Common myeloid progenitor, CD34-positive (primary cell): ENCODE results near the gene RPS19.

Experiments
- CTCF ChIA-PET: fragments of 350-600 bp; sonication (Branson Sonifier 250); formaldehyde crosslinking; loops from one replicate; lab custom pipeline; 2021; ENCODE audit warnings: antibody characterized with exemption; lab: Charles Lee
- POLR2A ChIA-PET: fragments of 350-600 bp; sonication (Branson Sonifier 250); formaldehyde crosslinking; loops from one replicate; lab custom pipeline; 2021; ENCODE audit warnings: antibody characterized with exemption; lab: Charles Lee
- DNase-seq, 3 donors: peaks; one replicate each; pipeline versions ENCODE4 v3.0.0 to v3.0.0-alpha.2; 2013
- H3K27ac ChIP-seq, 2 experiments: 1 replicate in 1 of 2; 2 replicates in 1 of 2; pipeline ENCODE4 v1.7.0; 2013; ENCODE audit warnings: inconsistent platforms in 2 of 2, low read length in 2 of 2, mild to moderate bottlenecking in 2 of 2, low read depth in 1 of 2, moderate library complexity in 1 of 2; ENCODE audit not compliant: severe bottlenecking in 2 of 2, insufficient read depth in 1 of 2, poor library complexity in 1 of 2
- H3K27me3 ChIP-seq, 5 experiments: replicated peaks in 2 of 5; 1 replicate in 3 of 5; 2 replicates in 2 of 5; pipeline versions ENCODE4 v1.6.1 to v1.7.0; 2013; ENCODE audit warnings: low read length in 4 of 5, mild to moderate bottlenecking in 2 of 5, moderate library complexity in 2 of 5, inconsistent platforms in 1 of 5; ENCODE audit not compliant: insufficient read depth in 5 of 5, control insufficient read depth in 4 of 5
- H3K36me3 ChIP-seq, 4 experiments: 1 replicate in 2 of 4; 2 replicates in 2 of 4; pipeline versions ENCODE4 v1.6.1 to v1.7.0; 2013; ENCODE audit warnings: low read length in 3 of 4, control low read depth in 1 of 4, mild to moderate bottlenecking in 1 of 4; ENCODE audit not compliant: control insufficient read depth in 4 of 4, insufficient read depth in 4 of 4
- H3K4me1 ChIP-seq, 4 experiments: 1 replicate in 3 of 4; 2 replicates in 1 of 4; pipeline versions ENCODE4 v1.6.1 to v1.7.1; 2013; ENCODE audit warnings: low read length in 3 of 4, mild to moderate bottlenecking in 3 of 4, control low read depth in 1 of 4, inconsistent platforms in 1 of 4, moderate library complexity in 1 of 4; ENCODE audit not compliant: control insufficient read depth in 4 of 4, insufficient read depth in 4 of 4; ENCODE audit errors: control extremely low read depth in 1 of 4
- H3K4me3 ChIP-seq, 7 experiments: 1 replicate in 4 of 7; 2 replicates in 3 of 7; pipeline versions ENCODE4 v1.5.1 to v1.7.0; 2013; ENCODE audit warnings: mild to moderate bottlenecking in 7 of 7, low read length in 6 of 7, moderate library complexity in 6 of 7, inconsistent platforms in 2 of 7, low read depth in 2 of 7, control low read depth in 1 of 7; ENCODE audit not compliant: insufficient read depth in 4 of 7, control insufficient read depth in 1 of 7; ENCODE audit errors: extremely low read depth in 1 of 7
- H3K9me3 ChIP-seq, 5 experiments: 1 replicate in 4 of 5; 2 replicates in 1 of 5; pipeline versions ENCODE4 v1.6.1 to v1.7.1; 2013; ENCODE audit warnings: low read length in 4 of 5, mild to moderate bottlenecking in 2 of 5, inconsistent platforms in 1 of 5, low read depth in 1 of 5, moderate library complexity in 1 of 5; ENCODE audit not compliant: control insufficient read depth in 4 of 5, insufficient read depth in 2 of 5; ENCODE audit errors: control extremely low read depth in 1 of 5
- WGBS: methylation state at CpG from one replicate; pipeline ENCODE4 v1.1.5; 2013; ENCODE audit not compliant: insufficient coverage; 5-methylcytosine and 5-hydroxymethylcytosine counted together

Gene RPS19

DNA sequence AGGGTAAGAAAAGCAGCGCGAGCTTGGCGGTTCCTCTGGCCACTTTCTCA, 15.2 kb upstream of the RPS19 start, which contains the start of gene DMRTC2:
TSS of gene DMRTC2 (plus strand) at position 42 of the 50 bp plus-strand sequence. CDS start 2,387 bp downstream, outside the sequence.
- Histone ChIP-seq H3K4me3 (no peak within 1 kb of the TSS), H3K4me1 (peaks cover 0 to 5% (median 0%) of the 10 kb centered on the region in 4 experiments), H3K27ac (no peak within 1 kb of the TSS), H3K36me3 (no peaks in the 10 kb centered on the region), H3K27me3 (peaks cover 0 to 3% (median 0%) of the 10 kb centered on the region in 5 experiments), H3K9me3 (no peaks in the 10 kb centered on the region)
- ChIA-PET CTCF (no interaction called here), POLR2A (no interaction called here)
- 100% methylated on average over 3 of the region's 3 CpGs for WGBS
- no peak for DNase-seq

DNA sequence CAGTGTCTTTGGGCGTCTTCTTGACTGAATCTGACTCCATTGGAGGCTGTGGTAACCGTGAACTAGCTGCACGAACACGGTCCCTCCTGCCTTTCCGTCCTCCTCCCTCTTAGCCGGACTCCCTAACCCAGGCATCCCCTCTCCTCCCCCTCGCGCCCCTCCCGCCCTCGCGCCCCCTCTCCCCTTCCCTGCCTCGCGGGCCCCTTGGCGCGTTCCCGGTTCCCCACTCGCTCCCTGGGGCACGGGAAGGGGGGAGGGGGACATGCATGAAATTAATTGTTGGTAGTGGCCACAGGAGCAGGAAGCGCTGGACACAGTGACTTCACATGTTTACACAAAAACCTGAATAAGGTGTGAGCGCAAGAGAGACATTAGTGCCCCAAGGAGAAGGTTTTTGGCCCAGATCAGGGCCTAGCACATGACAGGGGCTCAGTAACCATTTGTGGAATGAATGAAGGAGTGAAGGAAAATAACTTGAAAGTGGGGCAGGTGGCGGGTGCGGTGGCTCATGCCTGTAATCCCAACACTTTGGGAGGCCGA, 14.9 kb upstream of the RPS19 start:
- POLR2A ChIA-PET = no interaction called here
- Histone ChIP-seq H3K4me3 (no peak overlapping the region), H3K36me3 (no peaks in the 10 kb centered on the region), H3K9me3 (no peaks in the 10 kb centered on the region), H3K27ac (no peak overlapping the region), H3K27me3 (peaks cover 0 to 4% (median 0%) of the 10 kb centered on the region in 5 experiments), H3K4me1 (peaks cover 0 to 5% (median 0%) of the 10 kb centered on the region in 4 experiments)
- DNase-seq = no peak
- CTCF ChIA-PET = no interaction called here
- WGBS = 97% methylated on average over 11 of the region's 23 CpGs

DNA sequence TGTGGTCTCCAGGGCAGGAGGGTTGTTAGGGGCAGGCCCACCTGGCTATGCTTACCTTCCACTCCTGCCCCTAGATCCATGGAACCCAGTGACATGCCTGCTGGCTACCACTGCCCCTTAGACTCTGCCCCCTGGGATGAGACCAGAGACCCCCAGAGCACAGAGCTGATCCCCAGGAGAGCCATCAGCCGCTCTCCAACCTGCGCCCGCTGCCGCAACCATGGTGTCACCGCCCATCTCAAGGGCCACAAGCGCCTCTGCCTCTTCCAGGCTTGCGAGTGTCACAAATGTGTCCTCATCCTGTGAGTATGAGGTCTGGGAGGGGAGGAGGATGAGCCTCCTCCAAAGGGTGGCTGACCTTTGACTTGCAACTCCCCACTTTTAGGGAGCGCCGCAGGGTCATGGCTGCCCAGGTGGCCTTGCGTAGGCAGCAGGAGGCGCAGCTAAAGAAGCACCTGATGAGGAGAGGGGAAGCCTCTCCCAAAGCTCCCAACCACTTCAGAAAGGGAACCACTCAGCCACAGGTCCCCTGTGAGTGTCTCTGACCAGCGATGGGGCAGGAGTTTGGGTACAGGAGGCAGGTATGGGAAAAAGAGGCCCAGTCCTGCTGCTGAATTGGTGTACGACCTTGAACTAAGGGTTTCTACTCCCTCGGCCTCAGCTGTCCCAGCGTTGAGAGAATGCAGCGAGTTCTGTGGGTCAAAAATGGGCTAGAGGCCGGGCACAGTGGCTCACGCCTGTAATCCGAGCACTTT, 12.5 kb upstream of the RPS19 start:
- Histone ChIP-seq H3K27me3 (peaks cover 0 to 4% (median 0%) of the 10 kb centered on the region in 5 experiments), H3K4me3 (no peak overlapping the region), H3K27ac (no peak overlapping the region), H3K36me3 (no peaks in the 10 kb centered on the region), H3K9me3 (no peaks in the 10 kb centered on the region), H3K4me1 (peaks cover 0 to 5% (median 0%) of the 10 kb centered on the region in 4 experiments)
- CTCF ChIA-PET = interaction anchor here (4.5 kb wide), 1 partner anchor 11 kb away, joined by 22 read pairs; no protein-coding TSS in a partner anchor
- WGBS = 96% methylated on average over 12 of the region's 19 CpGs
- no peak for DNase-seq
- POLR2A ChIA-PET = interaction anchor here (0.6 kb wide), 1 partner anchor 11 kb away, joined by 4 read pairs; no protein-coding TSS in a partner anchor

DNA sequence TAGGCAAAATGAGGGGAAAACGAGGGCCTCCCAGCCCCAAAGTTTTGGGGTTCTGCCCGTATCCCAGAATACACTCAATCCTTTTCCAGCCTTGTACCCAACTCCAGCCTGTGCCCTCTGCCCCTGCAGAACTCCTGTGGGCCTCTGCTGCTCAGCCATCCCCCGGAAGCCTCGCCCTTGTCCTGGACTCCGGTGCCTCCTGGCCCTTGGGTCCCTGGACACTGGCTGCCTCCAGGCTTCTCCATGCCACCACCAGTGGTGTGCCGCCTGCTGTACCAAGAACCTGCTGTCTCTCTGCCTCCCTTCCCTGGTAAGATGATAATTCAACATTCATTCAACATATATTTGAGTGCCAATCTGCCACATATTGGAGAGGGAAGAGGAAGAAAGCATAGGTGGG, 11.4 kb upstream of the RPS19 start:
- H3K27me3 ChIP-seq = peaks cover 0 to 5% (median 0%) of the 10 kb centered on the region in 5 experiments
- H3K4me3 ChIP-seq = no peak overlapping the region
- 94% methylated on average over 5 of the region's 6 CpGs for WGBS
- H3K36me3 ChIP-seq = no peaks in the 10 kb centered on the region
- DNase-seq = no peak
- no peak overlapping the region for H3K27ac ChIP-seq
- ChIA-PET POLR2A (no interaction called here), CTCF (interaction anchor here (4.5 kb wide), 1 partner anchor 12 kb away, joined by 22 read pairs; no protein-coding TSS in a partner anchor)
- H3K4me1 ChIP-seq = peaks cover 0 to under 1% (median 0%) of the 10 kb centered on the region in 4 experiments
- no peaks in the 10 kb centered on the region for H3K9me3 ChIP-seq

DNA sequence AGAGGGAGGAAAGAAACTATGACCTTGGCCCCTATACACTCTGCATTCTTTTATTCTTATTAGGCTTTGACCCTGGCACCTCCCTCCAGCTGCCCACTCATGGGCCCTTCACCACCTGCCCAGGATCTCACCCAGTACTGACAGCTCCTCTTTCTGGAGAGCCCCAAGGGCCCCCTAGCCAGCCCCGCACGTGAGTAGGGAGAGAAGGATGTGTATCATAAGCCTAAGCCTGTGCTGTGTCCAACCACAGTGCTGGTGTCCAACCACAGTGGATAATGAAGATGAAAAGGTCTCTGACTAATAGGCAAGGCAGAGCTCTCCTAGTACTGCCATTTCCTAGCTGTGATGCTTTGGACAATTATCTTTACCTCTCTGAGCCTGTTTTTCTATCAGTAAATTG, 11.0 kb upstream of the RPS19 start:
- 100% methylated on average over 1 of the region's 2 CpGs for WGBS
- Histone ChIP-seq H3K9me3 (no peaks in the 10 kb centered on the region), H3K4me1 (peaks cover 0 to 3% (median 0%) of the 10 kb centered on the region in 4 experiments), H3K4me3 (no peak overlapping the region), H3K36me3 (no peaks in the 10 kb centered on the region), H3K27me3 (peaks cover 0 to 6% (median 0%) of the 10 kb centered on the region in 5 experiments), H3K27ac (no peak overlapping the region)
- DNase-seq = no peak
- ChIA-PET POLR2A (no interaction called here), CTCF (interaction anchor here (1.1 to 4.5 kb wide), 2 partner anchors 13 to 15 kb away, joined by 3 to 22 read pairs; no protein-coding TSS in a partner anchor)

DNA sequence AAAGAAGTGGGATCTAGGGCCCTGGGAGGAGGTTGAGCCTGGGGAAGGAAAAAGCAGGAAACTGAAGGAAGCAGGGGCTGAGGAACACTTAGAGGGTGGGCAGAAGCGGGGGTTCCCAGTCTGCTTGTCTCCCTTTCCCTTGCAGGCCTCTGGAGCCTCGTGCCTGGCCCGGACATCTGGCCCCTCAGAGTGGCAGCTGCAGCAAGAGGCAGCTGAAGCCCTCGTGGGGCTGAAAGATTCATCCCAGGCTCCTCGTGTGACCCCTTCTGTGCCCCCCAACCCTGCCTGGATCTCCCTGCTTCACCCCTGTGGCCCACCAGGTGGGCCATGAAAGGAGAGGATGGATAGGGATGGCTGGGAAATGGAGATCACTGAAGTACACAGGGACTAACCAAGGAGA, 9.7 kb upstream of the RPS19 start:
- ChIA-PET CTCF (interaction anchor here (0.5 to 4.5 kb wide), 4 partner anchors 14 to 101 kb away, joined by 3 to 22 read pairs (median 4); no protein-coding TSS in a partner anchor), POLR2A (no interaction called here)
- Histone ChIP-seq H3K4me3 (no peak overlapping the region), H3K9me3 (no peaks in the 10 kb centered on the region), H3K27me3 (peaks cover 0 to 6% (median 0%) of the 10 kb centered on the region in 5 experiments), H3K36me3 (no peaks in the 10 kb centered on the region), H3K4me1 (peaks cover 0 to 3% (median 0%) of the 10 kb centered on the region in 4 experiments), H3K27ac (no peak overlapping the region)
- 92% methylated on average over 4 of the region's 5 CpGs for WGBS
- DNase-seq = no peak

DNA sequence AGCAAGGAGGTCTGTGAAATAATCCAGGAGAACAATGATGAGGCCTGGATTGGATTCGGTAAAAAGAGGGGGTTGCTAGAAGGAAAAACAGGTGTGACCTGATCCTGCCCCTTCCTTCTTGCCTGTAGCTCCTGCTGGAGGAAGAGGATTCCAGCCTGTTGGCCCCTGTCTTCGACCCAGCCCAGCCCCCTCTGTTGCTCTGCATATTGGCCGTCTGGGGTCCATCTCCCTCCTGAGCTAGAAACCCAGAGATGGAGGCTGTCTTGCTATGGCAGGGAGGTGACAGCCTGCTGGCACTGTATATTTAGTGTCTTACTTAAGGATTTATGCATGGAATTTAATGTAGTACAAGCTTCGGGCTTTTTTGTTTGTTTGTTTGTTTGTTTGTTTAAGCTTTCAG, 8.6 kb upstream of the RPS19 start:
- Histone ChIP-seq H3K4me3 (no peak overlapping the region), H3K27me3 (peaks cover 0 to 6% (median 0%) of the 10 kb centered on the region in 5 experiments), H3K36me3 (no peaks in the 10 kb centered on the region), H3K27ac (no peak overlapping the region), H3K9me3 (no peaks in the 10 kb centered on the region), H3K4me1 (peaks cover 0 to 3% (median 0%) of the 10 kb centered on the region in 4 experiments)
- no peak for DNase-seq
- WGBS = 91% methylated on average over 2 of the region's 4 CpGs
- ChIA-PET POLR2A (no interaction called here), CTCF (interaction anchor here (1.0 to 1.6 kb wide), 2 partner anchors 12 to 100 kb away, joined by 3 to 5 read pairs; no protein-coding TSS in a partner anchor)
